HG02884 (cell line): ENCODE data around the gene LSM10.

Experiments used
- ATAC-seq: cut with Tn5 transposase; IDR thresholded peaks from one replicate; pipeline ENCODE4 v1.9.1; 2021; ENCODE audit warnings: mild to moderate bottlenecking, moderate library complexity; ENCODE audit not compliant: unreplicated experiment

LSM10 gene

DNA sequence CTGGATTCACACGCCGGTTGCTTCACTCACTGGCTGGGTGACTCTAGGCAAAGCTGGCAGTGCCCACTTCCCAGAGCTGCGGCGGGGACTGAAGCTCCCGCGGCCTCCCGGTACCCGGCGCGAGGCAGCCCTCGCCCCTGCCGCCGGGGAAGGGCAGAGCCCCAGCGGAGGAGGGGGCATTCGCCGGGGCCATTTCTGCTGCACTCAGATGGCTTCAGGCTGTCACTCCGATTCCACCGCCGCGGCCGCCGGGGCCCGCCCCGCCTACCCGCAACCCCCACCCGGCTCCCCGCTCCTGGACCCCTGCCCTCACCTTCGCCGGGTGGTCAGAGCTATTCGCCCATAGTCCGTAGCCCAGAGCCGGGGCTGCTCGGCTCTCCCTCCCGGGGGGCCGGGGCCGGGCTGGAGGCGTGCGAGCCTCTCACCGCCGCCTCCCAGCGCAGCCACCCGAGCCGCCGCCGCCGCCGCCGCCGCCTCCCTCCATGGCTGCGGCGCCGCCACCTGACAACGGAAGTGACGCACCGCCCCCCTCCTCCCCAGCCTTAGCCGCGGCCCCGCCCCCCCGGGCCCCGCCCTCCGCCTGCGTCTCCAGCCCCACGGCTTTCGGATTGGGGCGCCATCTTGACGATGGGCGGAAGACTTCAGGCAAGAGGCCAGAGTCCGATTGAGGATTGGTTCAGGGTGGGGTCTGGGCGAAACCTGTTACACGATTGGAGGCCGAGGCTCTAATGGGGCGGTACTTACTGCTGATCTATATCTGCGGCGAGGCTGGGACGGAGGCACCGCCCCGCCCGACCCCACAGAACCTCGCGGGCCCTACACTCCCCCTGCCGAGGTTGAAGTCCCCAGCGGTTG, 12.1 kb downstream of the LSM10 start, which contains the start of gene STK40:
TSS of gene STK40 (minus strand) at position 515 of the 855 bp plus-strand sequence. CDS start 24,592 bp downstream, outside the sequence.
- ATAC-seq, result peak; percentile 73

DNA sequence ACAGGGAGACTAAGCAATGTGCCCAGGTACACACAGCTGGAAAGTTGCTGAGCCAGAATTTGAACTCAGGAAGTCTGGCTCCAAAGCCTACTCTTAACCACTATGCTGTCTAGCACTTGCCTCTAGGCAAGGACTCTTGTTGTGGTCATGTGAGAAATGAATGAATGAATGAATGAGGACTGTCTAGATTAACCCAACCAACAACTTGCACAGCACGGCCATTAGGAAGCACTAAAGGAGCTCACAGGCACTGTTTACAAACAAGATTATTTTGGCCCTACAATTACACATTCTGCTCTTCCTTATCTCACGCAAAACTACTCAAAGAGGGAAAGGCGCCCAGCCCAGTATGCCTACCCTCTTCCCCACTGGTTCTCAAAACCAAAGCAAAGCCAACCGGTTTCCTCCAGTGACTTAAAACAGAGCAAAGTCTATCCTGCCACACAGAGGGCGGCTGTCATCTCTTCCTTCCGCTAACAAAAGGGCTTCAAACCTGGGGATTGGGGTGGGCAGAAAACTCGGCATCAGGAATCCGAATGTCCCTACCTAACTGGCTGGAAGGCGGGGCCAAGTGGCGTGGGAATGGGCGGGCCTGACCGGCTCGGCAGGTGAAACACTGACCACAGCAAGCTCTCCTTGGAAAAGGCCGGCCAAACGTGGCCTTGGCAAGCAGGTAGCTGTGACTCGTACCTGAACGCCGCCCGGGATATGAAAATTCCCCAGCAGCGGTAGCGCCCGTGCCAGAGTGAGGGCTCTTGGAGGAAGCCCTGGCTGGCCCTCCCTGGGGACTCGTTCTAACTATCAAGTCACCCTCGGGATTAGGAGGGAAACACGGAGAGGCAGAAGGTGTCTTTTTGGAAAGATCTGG, 12.9 kb downstream of the LSM10 start:
- ATAC-seq, result no peak

DNA sequence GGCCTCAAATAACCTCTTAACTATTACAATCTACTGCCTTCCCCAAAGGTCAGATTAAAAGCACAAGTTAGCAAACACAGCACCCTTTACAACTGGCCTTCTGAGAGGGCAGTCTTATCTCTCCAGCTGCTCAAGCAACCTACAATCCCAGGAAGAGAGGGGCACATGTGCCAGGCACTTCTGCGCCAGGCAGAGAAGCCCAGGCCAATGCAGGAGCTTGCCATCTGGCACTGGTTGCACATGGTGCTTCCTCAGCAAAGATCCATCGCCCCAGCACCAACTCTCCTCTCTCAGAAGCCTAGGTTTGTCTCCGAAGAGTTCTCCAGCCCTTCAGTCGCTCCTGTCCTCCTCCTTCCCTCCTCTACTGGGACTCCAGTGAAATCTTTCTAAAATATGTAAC, 14.5 kb downstream of the LSM10 start:
- ATAC-seq, result no peak

GRCh38 chr1:36382669-36383068, 15.0 kb downstream of the LSM10 start:
- ATAC-seq, result no peak

GRCh38 chr1:36382231-36382630, 15.5 kb downstream of the LSM10 start:
- ATAC-seq, result no peak

DNA sequence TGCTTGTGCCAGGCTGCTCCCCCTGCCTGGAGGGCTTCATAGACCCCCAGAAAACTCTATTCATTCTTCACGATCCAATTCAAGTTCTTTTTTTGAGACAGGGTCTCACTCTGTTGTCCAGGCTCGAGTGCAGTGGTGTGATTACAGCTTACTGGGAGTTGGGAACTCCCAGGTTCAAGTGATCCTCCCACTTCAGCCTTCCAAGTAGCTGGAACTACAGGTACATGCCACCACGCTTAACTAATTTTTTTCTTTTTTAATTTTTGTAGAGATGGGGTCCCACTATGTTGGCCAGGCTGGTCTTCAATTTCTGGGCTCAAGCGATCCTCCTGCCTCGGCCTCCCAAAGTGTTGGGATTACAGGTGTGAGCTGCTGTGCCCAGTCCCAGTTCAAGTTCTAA, 16.3 kb downstream of the LSM10 start:
- ATAC-seq, result no peak

DNA sequence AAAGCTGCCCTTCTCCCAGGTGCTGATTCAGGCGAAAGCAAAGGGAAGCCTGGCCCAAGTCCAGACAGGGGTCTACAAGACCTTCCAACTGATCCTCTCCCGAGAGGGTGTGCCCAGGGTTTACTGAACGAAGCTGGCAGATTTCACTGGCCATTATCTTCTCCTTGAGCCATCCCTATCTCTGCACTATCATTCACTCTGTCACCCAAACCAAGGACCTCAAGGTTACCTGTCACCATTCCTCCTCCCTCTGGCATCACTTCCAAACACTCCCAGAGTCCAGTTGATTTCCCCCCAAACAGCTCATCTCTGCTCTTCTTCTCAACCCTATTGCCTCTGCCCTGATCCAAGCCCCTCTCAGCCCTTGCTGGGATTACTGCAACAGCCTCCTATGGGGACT, 16.9 kb downstream of the LSM10 start:
- no peak for ATAC-seq

- no peak for ATAC-seq
Measured at GRCh38 chr1:36380143-36380619, 17.5 kb downstream of the LSM10 start.

GRCh38 chr1:36377791-36378492, 19.8 kb downstream of the LSM10 start:
- ATAC-seq, result no peak

- no peak for ATAC-seq
Measured at GRCh38 chr1:36372617-36373016, 25.1 kb downstream of the LSM10 start.

DNA sequence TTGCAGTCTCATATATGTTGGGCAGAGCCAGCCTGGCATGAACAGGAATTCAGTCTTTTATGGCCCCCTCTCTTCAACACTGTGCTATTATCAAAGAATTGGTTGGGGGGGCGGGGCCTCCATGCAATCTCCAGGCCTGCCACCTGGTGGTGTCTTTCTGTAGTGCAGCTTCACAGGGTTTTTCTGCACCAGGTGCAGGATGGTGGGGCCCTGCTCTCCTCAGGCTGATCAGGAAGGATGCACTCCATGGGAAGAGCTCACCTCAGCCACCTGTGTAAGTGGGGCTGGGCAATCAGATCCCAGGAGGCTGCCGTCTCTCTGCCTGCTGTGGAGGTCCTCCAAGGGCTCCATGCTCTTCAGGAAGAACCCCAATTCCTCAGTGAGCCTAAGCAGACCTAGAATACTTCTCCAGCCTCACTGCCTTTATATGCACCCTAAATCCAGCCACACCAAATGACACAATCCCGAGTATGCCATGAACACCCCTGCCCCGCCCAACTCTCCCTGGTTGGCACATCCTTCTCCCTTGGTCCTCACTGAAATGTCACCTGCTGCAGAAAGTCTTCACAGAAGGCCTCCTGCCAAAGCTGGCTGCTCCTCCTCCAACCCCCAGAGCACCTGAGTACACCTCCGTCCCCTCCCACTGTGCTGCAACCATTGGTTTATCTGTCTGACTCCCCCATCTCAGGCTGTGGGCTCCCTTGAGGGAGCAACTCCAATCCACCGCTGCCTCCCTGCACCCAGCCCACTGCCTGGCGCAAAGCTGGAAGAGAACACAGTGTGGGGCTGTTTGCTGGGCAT, 28.4 kb downstream of the LSM10 start:
- ATAC-seq, result no peak

- no peak for ATAC-seq
Measured at GRCh38 chr1:36367798-36368197, 29.9 kb downstream of the LSM10 start.

- ATAC-seq, result no peak
Measured at GRCh38 chr1:36367066-36367465, 30.6 kb downstream of the LSM10 start.

- no peak for ATAC-seq
Measured at GRCh38 chr1:36366091-36366661, 31.5 kb downstream of the LSM10 start.

DNA sequence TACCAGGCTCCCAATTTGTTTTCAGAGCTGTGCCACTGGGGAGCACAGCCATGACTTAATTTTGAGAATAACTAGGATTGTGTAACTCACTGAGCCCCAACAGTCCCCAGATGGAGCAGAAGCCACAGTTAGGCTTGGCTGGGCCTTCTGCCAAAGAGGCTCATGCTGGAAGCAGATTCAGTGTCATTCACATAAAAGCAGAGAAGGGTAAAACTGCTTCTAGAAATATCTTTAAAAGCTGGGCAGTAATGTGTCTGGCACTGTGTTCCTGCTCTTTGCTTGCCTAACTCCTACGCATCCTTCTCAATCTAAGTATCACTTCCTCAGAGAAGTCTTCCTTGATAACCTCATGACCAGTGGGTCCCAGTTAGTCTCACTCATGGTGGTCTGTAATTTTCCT, 32.3 kb downstream of the LSM10 start:
- no peak for ATAC-seq

DNA sequence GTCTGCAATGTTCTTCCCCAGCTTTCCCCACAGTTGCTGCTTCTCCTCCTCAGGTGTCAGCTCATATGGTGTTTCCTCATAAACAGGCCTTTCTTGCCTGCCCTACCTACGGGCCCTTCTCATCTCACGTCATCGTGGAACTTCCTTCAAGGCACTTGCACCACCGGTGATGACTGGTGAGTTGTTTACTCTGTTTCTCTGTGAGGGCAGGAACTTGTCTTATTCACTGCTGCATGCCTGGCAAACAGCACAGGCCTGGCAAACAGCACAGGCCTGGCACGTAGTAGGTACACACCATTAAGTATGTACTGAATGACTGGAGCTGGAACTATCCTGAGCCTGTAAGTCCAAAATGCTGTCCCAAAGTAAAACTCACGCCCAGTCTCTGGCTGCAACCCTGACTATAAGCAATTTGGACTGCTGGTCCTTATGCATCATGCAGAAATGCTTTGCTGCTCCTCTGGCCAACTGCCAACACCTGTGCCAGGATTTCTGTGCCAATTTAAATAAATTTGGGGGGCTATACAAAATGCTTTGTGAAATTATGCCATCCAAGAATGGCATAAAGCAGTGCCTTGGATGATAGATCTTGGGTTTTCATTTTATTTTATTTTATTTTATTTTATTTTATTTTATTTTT, 37.7 kb downstream of the LSM10 start:
- no peak for ATAC-seq

DNA sequence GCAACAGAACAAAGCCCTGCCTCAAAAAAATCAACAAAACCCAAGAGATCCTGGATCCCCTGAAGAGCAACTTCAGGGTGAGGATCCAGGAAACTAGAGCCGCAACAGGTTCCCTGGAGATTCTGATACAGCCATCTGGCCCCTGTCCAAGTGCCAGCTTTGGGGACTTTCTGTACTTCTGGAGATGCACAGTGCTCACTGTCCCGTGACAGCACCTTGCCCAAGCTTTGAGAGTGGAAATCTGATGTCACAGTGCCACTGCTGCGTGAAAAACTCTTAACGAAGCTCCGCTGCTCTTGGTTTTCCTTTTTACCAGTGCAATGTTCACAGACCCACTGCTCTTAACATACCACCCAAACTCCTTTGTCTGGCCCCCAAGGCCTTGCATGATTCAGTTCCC, 38.3 kb downstream of the LSM10 start:
- no peak for ATAC-seq

- no peak for ATAC-seq
Measured at GRCh38 chr1:36358514-36359084, 39.1 kb downstream of the LSM10 start.

DNA sequence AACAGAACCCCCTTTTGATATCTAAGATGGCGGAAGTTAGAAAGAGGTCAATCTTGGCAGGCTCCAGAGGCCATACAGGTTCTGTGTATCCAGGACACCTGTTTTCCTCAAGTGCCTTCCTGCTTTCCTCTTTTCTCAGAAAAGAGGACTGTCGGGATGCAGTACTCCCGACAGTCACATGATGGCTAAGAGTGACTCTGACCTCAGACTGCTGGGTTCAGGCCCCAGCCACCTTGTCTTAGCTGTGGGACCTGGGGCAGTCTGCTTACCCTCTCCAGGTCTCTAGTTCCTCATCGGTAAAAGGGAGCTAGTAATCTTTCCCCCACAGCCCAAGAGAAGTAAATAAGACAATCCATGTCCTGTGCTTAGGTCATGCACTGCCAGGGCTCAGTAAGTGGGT, 41.9 kb downstream of the LSM10 start:
- no peak for ATAC-seq
